DMS114 treated with DMSO at 0.1 percent for 48 hours (cell line): ENCODE data around the gene PRR12.

Source experiments
- DNase-seq: peaks from one replicate; lab custom pipeline; 2025; ENCODE audit not compliant: unreplicated experiment; lab: John Stamatoyannopoulos, UW

The PRR12 gene

GRCh38 chr19:49641688-49642491 is 50.9 kb downstream of the PRR12 start, which contains the start of gene SCAF1:
Gene SCAF1, plus strand, starts transcription at chr19:49642209. Its CDS starts 2,818 bp downstream, at chr19:49645027.
- peak; percentile 89 for DNase-seq

DNA sequence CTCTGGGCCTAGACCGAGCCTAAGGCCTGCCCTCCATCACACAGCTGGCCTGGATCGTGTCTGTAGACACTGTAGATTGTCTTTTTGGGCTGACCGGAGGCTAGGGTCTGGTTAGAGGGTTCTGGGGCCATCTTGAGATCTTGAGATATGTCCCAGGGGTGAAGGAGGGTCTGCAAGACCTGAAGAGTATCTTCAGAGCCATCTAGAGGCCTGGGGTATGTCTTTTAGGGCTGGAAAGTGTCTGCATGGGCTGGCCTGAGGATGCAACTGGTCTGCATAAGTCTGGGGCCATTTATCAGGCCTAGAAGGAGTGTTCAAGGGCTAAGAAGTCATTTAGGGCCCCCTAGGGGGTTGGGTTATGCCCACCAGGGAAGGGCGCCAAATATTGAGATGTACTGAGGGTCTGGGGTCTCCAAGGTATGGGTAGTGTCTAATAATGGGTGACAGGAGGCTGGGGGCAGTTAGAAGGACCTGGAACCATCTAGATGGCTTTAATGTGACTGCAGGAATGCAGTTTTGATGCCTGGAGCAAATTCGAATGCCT is 51.6 kb downstream of the PRR12 start:
- DNase-seq, result no peak

DNA sequence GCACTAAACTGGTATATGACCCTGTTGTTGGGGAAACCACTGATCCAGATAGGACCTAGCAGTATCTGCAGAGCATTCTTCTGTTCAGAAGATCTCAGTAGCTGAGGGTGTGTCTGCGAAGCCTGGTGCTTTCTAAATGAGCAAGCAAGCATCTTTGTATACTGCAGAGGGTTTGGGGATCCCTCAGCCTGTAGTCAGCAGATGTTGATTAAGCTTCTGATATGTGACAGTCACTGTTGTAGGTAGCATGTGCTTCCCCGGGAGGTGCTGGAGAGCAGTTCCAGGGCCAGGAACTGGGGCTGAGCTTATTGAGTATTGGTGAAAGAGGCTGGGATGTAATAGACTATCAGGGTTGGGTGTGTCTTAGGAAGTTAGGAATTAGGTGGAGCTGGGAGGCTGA is 52.5 kb downstream of the PRR12 start:
- no peak for DNase-seq

- no peak for DNase-seq
Observed at GRCh38 chr19:49645592-49645991, 54.6 kb downstream of the PRR12 start.

GRCh38 chr19:49645995-49646394 is 55.0 kb downstream of the PRR12 start:
- DNase-seq, result no peak

- no peak for DNase-seq
Observed at GRCh38 chr19:49646586-49646985, 55.6 kb downstream of the PRR12 start.

- DNase-seq, result no peak
Observed at GRCh38 chr19:49651029-49651819, 60.2 kb downstream of the PRR12 start.

GRCh38 chr19:49651820-49652550 is 61.0 kb downstream of the PRR12 start:
- no peak for DNase-seq

GRCh38 chr19:49652551-49653465 is 61.8 kb downstream of the PRR12 start:
- DNase-seq, result no peak

DNA sequence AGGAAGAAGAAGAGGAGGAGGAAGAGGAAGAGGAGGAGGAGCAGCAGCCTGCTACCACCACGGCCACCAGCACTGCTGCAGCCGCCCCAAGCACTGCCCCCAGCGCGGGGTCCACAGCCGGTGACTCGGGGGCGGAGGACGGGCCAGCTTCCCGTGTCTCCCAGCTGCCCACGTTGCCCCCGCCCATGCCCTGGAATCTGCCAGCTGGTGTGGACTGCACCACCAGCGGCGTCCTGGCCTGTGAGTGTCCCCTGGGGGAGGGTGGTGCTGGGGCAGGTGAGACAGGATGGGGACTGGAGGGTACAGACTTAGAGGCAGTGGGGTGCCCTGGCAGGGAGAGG is 62.5 kb downstream of the PRR12 start:
- no peak for DNase-seq

DNA sequence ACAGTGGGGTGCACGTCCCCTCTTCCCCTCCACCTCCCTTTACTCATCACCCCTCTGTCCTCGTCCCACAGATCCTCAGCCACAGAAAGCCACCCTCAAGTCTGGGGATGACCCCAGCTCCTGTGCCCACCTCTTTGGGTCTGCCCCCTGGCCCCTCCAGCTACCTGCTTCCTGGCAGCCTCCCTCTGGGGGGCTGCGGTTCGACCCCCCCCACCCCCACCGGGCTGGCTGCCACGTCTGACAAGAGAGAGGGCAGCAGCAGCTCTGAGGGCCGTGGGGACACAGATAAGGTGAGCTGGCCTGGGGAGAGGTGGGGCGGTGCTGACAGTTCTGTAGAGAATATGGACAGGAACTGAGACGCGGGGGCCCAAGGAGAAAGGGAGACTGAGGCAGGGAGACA is 63.6 kb downstream of the PRR12 start:
- DNase-seq, result no peak

GRCh38 chr19:49655570-49656455 is 64.8 kb downstream of the PRR12 start:
- no peak for DNase-seq

GRCh38 chr19:49656456-49657109 is 65.6 kb downstream of the PRR12 start:
- DNase-seq, result no peak

- DNase-seq, result no peak
Observed at GRCh38 chr19:49657493-49658138, 66.6 kb downstream of the PRR12 start.

DNA sequence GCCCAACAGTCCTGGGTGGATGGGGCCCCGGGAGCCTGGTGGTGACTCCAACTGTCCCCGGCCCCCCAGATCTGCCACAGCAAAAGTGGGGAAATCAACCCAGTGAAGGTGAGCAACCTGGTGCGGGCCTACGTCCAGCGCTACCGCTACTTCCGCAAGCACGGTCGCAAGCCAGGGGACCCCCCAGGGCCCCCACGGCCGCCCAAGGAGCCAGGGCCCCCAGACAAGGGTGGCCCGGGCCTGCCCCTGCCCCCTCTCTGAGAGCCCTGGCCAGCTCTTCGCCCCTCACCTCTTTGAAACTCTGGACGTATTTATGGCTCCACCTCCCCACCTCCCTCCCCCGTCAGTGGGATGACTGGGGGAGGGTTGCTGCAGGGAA is 67.1 kb downstream of the PRR12 start:
- DNase-seq, result no peak

- no peak for DNase-seq
Observed at GRCh38 chr19:49658566-49659442, 67.8 kb downstream of the PRR12 start.

GRCh38 chr19:49660338-49660961 is 69.5 kb downstream of the PRR12 start:
- DNase-seq, result no peak
